Activated CD8-positive, alpha-beta T cell treated with anti-CD3 and anti-CD28 coated beads, Interleukin-2, amount 10 ng/mL, durations not matched to agents 7 days and 5 days (primary cell): Measurements from ENCODE around the gene HADH. TPM values are rescaled to one million over a fixed set of nuclear protein-coding genes. Genes with fewer than 3 reads are reported as not detected.

Experiments used
- ATAC-seq: fragments of 150-1000 bp; cut with Tn5 transposase; one replicate; pipeline ENCODE4 v1.10.0; 2021; ENCODE audit warnings: moderate library complexity
- CTCF ChIA-PET: fragments of 350-600 bp; sonication (Branson Sonifier 250); formaldehyde crosslinking; loops from one replicate; lab custom pipeline; 2021; ENCODE audit warnings: antibody characterized with exemption; lab: Charles Lee
- POLR2A ChIA-PET: fragments of 350-600 bp; sonication (Branson Sonifier 250); formaldehyde crosslinking; loops from one replicate; lab custom pipeline; 2021; ENCODE audit warnings: antibody characterized with exemption; lab: Charles Lee
- DNase-seq: peaks from one replicate; pipeline ENCODE4 v3.0.0-alpha.2; 2020
- H3K27ac Mint-ChIP-seq: one replicate; pipeline ENCODE4 v1.8.0; 2021; ENCODE audit warnings: mild to moderate bottlenecking, mixed read lengths
- H3K27me3 Mint-ChIP-seq: one replicate; pipeline ENCODE4 v1.8.0; 2021; ENCODE audit warnings: low read depth, mixed read lengths
- H3K36me3 Mint-ChIP-seq: one replicate; pipeline ENCODE4 v1.8.0; 2021; ENCODE audit warnings: low read depth, mixed read lengths
- H3K4me1 Mint-ChIP-seq: one replicate; pipeline ENCODE4 v1.8.0; 2021; ENCODE audit warnings: low read depth, mixed read lengths
- H3K4me3 Mint-ChIP-seq: one replicate; pipeline ENCODE4 v1.8.0; 2021; ENCODE audit warnings: mild to moderate bottlenecking, mixed read lengths
- H3K9me3 Mint-ChIP-seq: one replicate; pipeline ENCODE4 v1.8.0; 2022; ENCODE audit warnings: mixed read lengths; ENCODE audit not compliant: insufficient read depth
- total RNA-seq, 2 experiments: library from RNA; stranded (reverse); gene quantifications; one replicate each; pipeline ENCODE4 v1.2.3, GENCODE V29; 2021

HADH gene
- total RNA-seq, 2 experiments from 2014 or later, result 52.8 to 53.7 TPM

DNA sequence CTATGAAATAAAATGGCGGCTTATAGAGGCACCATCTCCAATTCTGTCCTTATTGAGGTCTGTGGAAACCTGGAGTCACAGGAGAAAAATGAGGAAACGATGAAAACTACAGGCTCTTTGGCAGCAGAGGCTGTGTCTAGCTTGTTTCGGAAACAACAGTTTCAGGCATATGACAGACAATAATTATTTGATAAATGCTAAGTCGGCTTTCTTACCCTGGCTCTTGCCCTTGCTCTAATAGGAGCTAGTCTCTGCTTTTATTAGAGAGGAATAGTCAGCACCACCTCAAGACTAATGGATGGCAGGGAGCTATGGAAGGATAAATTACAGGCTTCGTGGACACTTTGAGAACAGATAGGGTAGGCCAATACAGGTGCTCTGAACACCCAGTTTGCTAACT is 24.3 kb downstream of the HADH start:
- H3K36me3 Mint-ChIP-seq, result peaks cover 59% of the 10 kb centered on the region
- no peaks in the 10 kb centered on the region for H3K9me3 Mint-ChIP-seq
- no peaks in the 10 kb centered on the region for H3K27me3 Mint-ChIP-seq
- CTCF ChIA-PET, result interaction anchor here (0.5 to 3.4 kb wide), 7 partner anchors 16 to 558 kb away, joined by 3 to 12 read pairs (median 3); no protein-coding TSS in a partner anchor
- no peak overlapping the region for H3K4me3 Mint-ChIP-seq
- ATAC-seq (no peak), DNase-seq (no peak)
- H3K4me1 Mint-ChIP-seq, result peaks cover 17% of the 10 kb centered on the region
- POLR2A ChIA-PET, result interaction anchor here (0.8 kb wide), 1 partner anchor 22 kb away, joined by 4 read pairs; no protein-coding TSS in a partner anchor
- H3K27ac Mint-ChIP-seq, result no peak overlapping the region

GRCh38 chr4:108018040-108018883 is 28.6 kb downstream of the HADH start:
- ChIA-PET CTCF (interaction anchor here (0.7 to 6.3 kb wide), 71 partner anchors 9 to 676 kb away, joined by 3 to 77 read pairs (median 4); partner anchors contain the start of genes CYP2U1, LEF1, OSTC and RPL34), POLR2A (interaction anchor here (0.6 to 1.4 kb wide), 2 partner anchors 12 to 554 kb away, joined by 3 read pairs; no protein-coding TSS in a partner anchor)
- Mint-ChIP-seq H3K36me3 (peaks cover 52% of the 10 kb centered on the region), H3K4me3 (no peak overlapping the region), H3K27me3 (no peaks in the 10 kb centered on the region), H3K9me3 (no peaks in the 10 kb centered on the region), H3K4me1 (peaks cover 33% of the 10 kb centered on the region), H3K27ac (peak overlapping the region; percentile 58)
- ATAC-seq, result peak; percentile 68
- peak; percentile 90 for DNase-seq

DNA sequence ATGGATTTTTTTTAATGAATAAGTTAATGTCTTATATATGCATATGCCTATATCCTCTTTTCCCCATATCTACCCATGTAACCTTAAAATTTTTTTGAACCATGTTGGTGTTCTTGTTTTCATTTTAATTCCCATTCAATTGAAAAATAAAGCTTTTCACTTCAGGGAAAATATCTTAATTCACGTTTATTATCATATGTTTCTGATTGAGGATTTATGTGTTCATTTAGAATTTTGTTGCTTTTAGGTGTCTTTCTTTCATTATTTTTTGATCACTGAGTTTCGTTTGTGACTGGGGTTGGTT is 29.1 kb downstream of the HADH start:
- Mint-ChIP-seq H3K27ac (no peak overlapping the region), H3K36me3 (peaks cover 55% of the 10 kb centered on the region), H3K9me3 (no peaks in the 10 kb centered on the region), H3K27me3 (no peaks in the 10 kb centered on the region), H3K4me3 (no peak overlapping the region), H3K4me1 (peaks cover 33% of the 10 kb centered on the region)
- ChIA-PET POLR2A (interaction anchor here (0.6 to 1.4 kb wide), 3 partner anchors 11 to 553 kb away, joined by 3 read pairs; no protein-coding TSS in a partner anchor), CTCF (interaction anchor here (0.6 to 6.3 kb wide), 77 partner anchors 10 to 675 kb away, joined by 3 to 77 read pairs (median 4); partner anchors contain the start of genes CYP2U1, LEF1, OSTC and RPL34)
- ATAC-seq, result no peak
- no peak for DNase-seq

GRCh38 chr4:108024085-108024877 is 34.6 kb downstream of the HADH start:
- no peaks in the 10 kb centered on the region for H3K9me3 Mint-ChIP-seq
- POLR2A ChIA-PET, result interaction anchor here (0.8 kb wide), 1 partner anchor 469 kb away, joined by 3 read pairs; no protein-coding TSS in a partner anchor
- no peak for DNase-seq
- no peak overlapping the region for H3K27ac Mint-ChIP-seq
- no peak for ATAC-seq
- peaks cover 55% of the 10 kb centered on the region for H3K36me3 Mint-ChIP-seq
- CTCF ChIA-PET, result interaction anchor here (1.3 kb wide), 1 partner anchor 548 kb away, joined by 6 read pairs; no protein-coding TSS in a partner anchor
- H3K27me3 Mint-ChIP-seq, result no peaks in the 10 kb centered on the region
- H3K4me1 Mint-ChIP-seq, result peaks cover 38% of the 10 kb centered on the region
- no peak overlapping the region for H3K4me3 Mint-ChIP-seq

- ChIA-PET POLR2A (interaction anchor here (0.8 kb wide), 1 partner anchor 469 kb away, joined by 3 read pairs; no protein-coding TSS in a partner anchor), CTCF (no interaction called here)
- H3K27me3 Mint-ChIP-seq, result no peaks in the 10 kb centered on the region
- ATAC-seq (no peak), DNase-seq (no peak)
- H3K4me3 Mint-ChIP-seq, result no peak overlapping the region
- peaks cover 38% of the 10 kb centered on the region for H3K4me1 Mint-ChIP-seq
- no peak overlapping the region for H3K27ac Mint-ChIP-seq
- no peaks in the 10 kb centered on the region for H3K9me3 Mint-ChIP-seq
- H3K36me3 Mint-ChIP-seq, result peaks cover 50% of the 10 kb centered on the region
Observed at GRCh38 chr4:108024878-108025165, 35.1 kb downstream of the HADH start.

GRCh38 chr4:108029016-108029720 is 39.5 kb downstream of the HADH start:
- peaks cover 52% of the 10 kb centered on the region for H3K36me3 Mint-ChIP-seq
- ATAC-seq (peak; percentile 66), DNase-seq (peak; percentile 65)
- no peaks in the 10 kb centered on the region for H3K9me3 Mint-ChIP-seq
- ChIA-PET CTCF (interaction anchor here (0.5 to 5.4 kb wide), 33 partner anchors 9 to 620 kb away, joined by 3 to 72 read pairs (median 5); no protein-coding TSS in a partner anchor), POLR2A (interaction anchor here (0.6 to 1.4 kb wide), 4 partner anchors 18 to 142 kb away, joined by 3 to 4 read pairs (median 3); no protein-coding TSS in a partner anchor)
- peak overlapping the region; percentile 79 for H3K27ac Mint-ChIP-seq
- peaks cover 58% of the 10 kb centered on the region for H3K4me1 Mint-ChIP-seq
- no peaks in the 10 kb centered on the region for H3K27me3 Mint-ChIP-seq
- peak overlapping the region; percentile 48 for H3K4me3 Mint-ChIP-seq

DNA sequence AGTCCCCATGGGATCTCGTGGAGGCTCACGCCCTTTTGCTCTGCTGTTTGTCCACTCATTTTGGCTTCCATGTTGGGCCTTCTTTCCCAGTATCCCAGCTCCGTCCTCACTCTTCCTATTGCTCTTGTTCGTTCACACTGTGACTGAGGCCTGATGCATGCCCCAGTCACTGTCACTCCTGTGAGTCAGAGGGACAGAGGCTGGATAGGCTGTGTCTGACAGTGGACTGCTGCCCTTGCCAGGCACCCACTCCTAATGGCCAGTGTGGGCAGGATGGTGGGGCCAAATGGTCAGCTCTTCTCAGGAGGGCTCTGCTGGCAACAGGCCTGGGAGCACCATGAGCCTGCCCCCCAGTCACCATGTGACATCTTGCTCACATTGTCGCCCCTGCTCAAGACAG is 40.0 kb downstream of the HADH start:
- POLR2A ChIA-PET, result interaction anchor here (0.6 to 1.4 kb wide), 8 partner anchors 11 to 262 kb away, joined by 3 to 4 read pairs (median 3); no protein-coding TSS in a partner anchor
- CTCF ChIA-PET, result interaction anchor here (0.5 to 5.4 kb wide), 62 partner anchors 8 to 619 kb away, joined by 3 to 72 read pairs (median 5); partner anchors contain the start of gene LEF1
- DNase-seq (peak; percentile 47), ATAC-seq (peak; percentile 52)
- H3K36me3 Mint-ChIP-seq, result peaks cover 55% of the 10 kb centered on the region
- H3K4me3 Mint-ChIP-seq, result peak overlapping the region; percentile 48
- H3K9me3 Mint-ChIP-seq, result no peaks in the 10 kb centered on the region
- H3K4me1 Mint-ChIP-seq, result peaks cover 64% of the 10 kb centered on the region
- H3K27me3 Mint-ChIP-seq, result no peaks in the 10 kb centered on the region
- H3K27ac Mint-ChIP-seq, result peak overlapping the region; percentile 79

GRCh38 chr4:108030332-108030731 is 40.6 kb downstream of the HADH start:
- peak overlapping the region; percentile 48 for H3K4me3 Mint-ChIP-seq
- peak overlapping the region; percentile 79 for H3K27ac Mint-ChIP-seq
- CTCF ChIA-PET, result interaction anchor here (0.5 to 5.4 kb wide), 63 partner anchors 8 to 619 kb away, joined by 3 to 72 read pairs (median 5); partner anchors contain the start of gene LEF1
- POLR2A ChIA-PET, result interaction anchor here (0.8 to 1.4 kb wide), 6 partner anchors 11 to 262 kb away, joined by 3 to 4 read pairs (median 3); no protein-coding TSS in a partner anchor
- peaks cover 56% of the 10 kb centered on the region for H3K36me3 Mint-ChIP-seq
- H3K4me1 Mint-ChIP-seq, result peaks cover 70% of the 10 kb centered on the region
- H3K9me3 Mint-ChIP-seq, result no peaks in the 10 kb centered on the region
- H3K27me3 Mint-ChIP-seq, result no peaks in the 10 kb centered on the region
- peak; percentile 85 for DNase-seq
- peak; percentile 87 for ATAC-seq

GRCh38 chr4:108031427-108032083 is 41.9 kb downstream of the HADH start:
- no peak for DNase-seq
- ATAC-seq, result no peak
- Mint-ChIP-seq H3K27me3 (no peaks in the 10 kb centered on the region), H3K27ac (peak overlapping the region; percentile 65), H3K9me3 (no peaks in the 10 kb centered on the region), H3K4me1 (peaks cover 77% of the 10 kb centered on the region), H3K4me3 (no peak overlapping the region), H3K36me3 (peaks cover 56% of the 10 kb centered on the region)
- CTCF ChIA-PET, result interaction anchor here (1.4 to 5.4 kb wide), 18 partner anchors 12 to 546 kb away, joined by 3 to 72 read pairs (median 12); no protein-coding TSS in a partner anchor
- POLR2A ChIA-PET, result no interaction called here

- Mint-ChIP-seq H3K4me1 (peaks cover 79% of the 10 kb centered on the region), H3K9me3 (no peaks in the 10 kb centered on the region), H3K27me3 (no peaks in the 10 kb centered on the region), H3K36me3 (peaks cover 44% of the 10 kb centered on the region), H3K4me3 (no peak overlapping the region), H3K27ac (no peak overlapping the region)
- ATAC-seq, result no peak
- POLR2A ChIA-PET, result interaction anchor here (1.1 kb wide), 1 partner anchor 42 kb away, joined by 3 read pairs; no protein-coding TSS in a partner anchor
- no peak for DNase-seq
- CTCF ChIA-PET, result interaction anchor here (0.8 to 5.4 kb wide), 4 partner anchors 10 to 20 kb away, joined by 3 to 43 read pairs (median 22); no protein-coding TSS in a partner anchor
Observed at GRCh38 chr4:108033348-108033747, 43.7 kb downstream of the HADH start.
